ENCODE results near the gene LMCD1. TPM values are rescaled to one million over a fixed set of nuclear protein-coding genes. Genes with fewer than 3 reads are reported as not detected.

Gene LMCD1
- total and polyA plus RNA-seq, 2 donors (not counting 1 experiment from before 2014, with no cell fraction given): 1.4 to 4.9 TPM

- Mint-ChIP-seq H3K4me1 (no peaks in the 10 kb centered on the region), H3K4me3 (no peak overlapping the region), H3K9me3 (ENCODE audit: insufficient read depth) (no peaks in the 10 kb centered on the region), H3K27ac (no peak overlapping the region), H3K27me3 (no peaks in the 10 kb centered on the region)
- Histone ChIP-seq H3K27me3 (replicated peaks in 1 of 4; ENCODE audit: control extremely low read depth in 1 of 4, control insufficient read depth in 3 of 4, insufficient read depth in 4 of 4, low read length in 3 of 4) (no peaks in the 10 kb centered on the region), H3K9me3 (ENCODE audit: control extremely low read depth in 1 of 3, control insufficient read depth in 2 of 3, insufficient read depth in 1 of 3, low read length in 2 of 3) (no peaks in the 10 kb centered on the region), H3K9ac (ENCODE audit: low read length) (no peak overlapping the region), H3K4me1 (ENCODE audit: control insufficient read depth in 2 of 2, insufficient read depth in 2 of 2, low read length in 2 of 2) (no peaks in the 10 kb centered on the region), H3K36me3 (replicated peaks in 1 of 2; ENCODE audit: control extremely low read depth in 1 of 2, control insufficient read depth in 1 of 2, extremely low read depth in 1 of 2, insufficient read depth in 2 of 2, low read length in 1 of 2) (no peaks in the 10 kb centered on the region), H3K4me2 (replicated peaks; ENCODE audit: low read depth, low read length, poor library complexity, severe bottlenecking) (no peak overlapping the region), H3K4me3 (ENCODE audit: control extremely low read depth in 1 of 5, extremely low read depth in 1 of 5, insufficient read depth in 1 of 5, low read depth in 2 of 5, low read length in 4 of 5) (no peak overlapping the region), H3K27ac (ENCODE audit: low read length in 2 of 2) (no peak overlapping the region), H2AFZ (ENCODE audit: insufficient read depth, low read depth, low read length, poor library complexity, severe bottlenecking) (no peak overlapping the region), H4K20me1 (ENCODE audit: control insufficient read depth, insufficient read depth, low read length, poor library complexity, severe bottlenecking) (no peaks in the 10 kb centered on the region), H3K79me2 (ENCODE audit: control insufficient read depth, insufficient read depth, low read length) (no peaks in the 10 kb centered on the region)
- no peak for DNase-seq
- ATAC-seq (ENCODE audit: low read depth): no peak
- ChIA-PET POLR2A (no interaction called here), CTCF (interaction anchor here (1.2 kb wide), 1 partner anchor 9 kb away, joined by 4 read pairs; no protein-coding TSS in a partner anchor)
- intact Hi-C loops (cut with micrococcal nuclease): no loop called here
- no peak for TF ChIP-seq CTCF (IDR thresholded peaks at IDR 0.05)
- TF ChIP-seq EZH2 (IDR thresholded peaks at IDR 0.05; ENCODE audit: borderline replicate concordance, insufficient read depth, low read depth, low read length, poor library complexity, severe bottlenecking): no peak
- WGBS (ENCODE audit: insufficient coverage): 79% methylated on average over 9 of the region's 9 CpGs
Observed at GRCh38 chr3:8593021-8593827, 91.6 kb downstream of the LMCD1 start.

- ATAC-seq (ENCODE audit: low read depth): no peak
- CTCF ChIA-PET: no interaction called here
Observed at GRCh38 chr3:8595252-8595651, 93.6 kb downstream of the LMCD1 start.

More at GRCh38 chr3:8595252-8595651, 93.6 kb downstream of the LMCD1 start:
- POLR2A ChIA-PET: no interaction called here
- H3K4me2 ChIP-seq (replicated peaks; ENCODE audit: low read depth, low read length, poor library complexity, severe bottlenecking): no peak overlapping the region
- H3K27me3 ChIP-seq (replicated peaks in 1 of 4; ENCODE audit: control extremely low read depth in 1 of 4, control insufficient read depth in 3 of 4, insufficient read depth in 4 of 4, low read length in 3 of 4): no peaks in the 10 kb centered on the region
- no peak overlapping the region for H3K27ac Mint-ChIP-seq
- no peak for DNase-seq
- H3K9me3 Mint-ChIP-seq (ENCODE audit: insufficient read depth): no peaks in the 10 kb centered on the region
- H3K4me3 Mint-ChIP-seq: no peak overlapping the region
- H3K4me1 ChIP-seq (ENCODE audit: control insufficient read depth in 2 of 2, insufficient read depth in 2 of 2, low read length in 2 of 2): no peaks in the 10 kb centered on the region
- 55% methylated on average over 2 of the region's 3 CpGs for WGBS (ENCODE audit: insufficient coverage)
- no peaks in the 10 kb centered on the region for H3K4me1 Mint-ChIP-seq
- no peaks in the 10 kb centered on the region for H3K9me3 ChIP-seq (ENCODE audit: control extremely low read depth in 1 of 3, control insufficient read depth in 2 of 3, insufficient read depth in 1 of 3, low read length in 2 of 3)
- no peaks in the 10 kb centered on the region for H3K79me2 ChIP-seq (ENCODE audit: control insufficient read depth, insufficient read depth, low read length)
- no peaks in the 10 kb centered on the region for H4K20me1 ChIP-seq (ENCODE audit: control insufficient read depth, insufficient read depth, low read length, poor library complexity, severe bottlenecking)
- H3K27me3 Mint-ChIP-seq: no peaks in the 10 kb centered on the region
- no peak for TF ChIP-seq EZH2 (IDR thresholded peaks at IDR 0.05; ENCODE audit: borderline replicate concordance, insufficient read depth, low read depth, low read length, poor library complexity, severe bottlenecking)
- TF ChIP-seq CTCF (IDR thresholded peaks at IDR 0.05): no peak
- intact Hi-C loops (cut with micrococcal nuclease): no loop called here
- H3K4me3 ChIP-seq (ENCODE audit: control extremely low read depth in 1 of 5, extremely low read depth in 1 of 5, insufficient read depth in 1 of 5, low read depth in 2 of 5, low read length in 4 of 5): no peak overlapping the region
- no peak overlapping the region for H3K9ac ChIP-seq (ENCODE audit: low read length)
- H3K27ac ChIP-seq (ENCODE audit: low read length in 2 of 2): no peak overlapping the region
- H2AFZ ChIP-seq (ENCODE audit: insufficient read depth, low read depth, low read length, poor library complexity, severe bottlenecking): no peak overlapping the region
- H3K36me3 ChIP-seq (replicated peaks in 1 of 2; ENCODE audit: control extremely low read depth in 1 of 2, control insufficient read depth in 1 of 2, extremely low read depth in 1 of 2, insufficient read depth in 2 of 2, low read length in 1 of 2): no peaks in the 10 kb centered on the region
